GM12864 (cell line): ENCODE measurements around the gene SPECC1L.
"Not testable (repeated sequence)": the region's sequence is repeated elsewhere in the genome, so short reads cannot be mapped to it uniquely, and the experiment has no call there.

ENCODE experiments used
- DNase-seq: peaks from one replicate; pipeline ENCODE4 v3.0.0-alpha.2; 2011; ENCODE audit warnings: low read depth
- H3K4me3 ChIP-seq: 2 replicates; pipeline ENCODE4 v1.5.1; 2011; ENCODE audit warnings: mild to moderate bottlenecking, low read depth, low read length, control low read depth
- CTCF ChIP-seq: IDR thresholded peaks from 2 replicates; pipeline ENCODE4 v1.5.1; 2011; ENCODE audit warnings: low read depth, mild to moderate bottlenecking, moderate library complexity, low read length, control low read depth, inconsistent platforms; ENCODE audit errors: missing control alignments

Gene SPECC1L

GRCh38 chr22:24240381-24240780, 30.2 kb upstream of the SPECC1L start:
- no peak for DNase-seq
- TF ChIP-seq CTCF, result no peak
- H3K4me3 ChIP-seq, result no peak overlapping the region

- not testable (repeated sequence) for DNase-seq, H3K4me3 ChIP-seq
These were observed 29.5 kb upstream of the SPECC1L start for GRCh38 chr22:24240985-24241692.

GRCh38 chr22:24243417-24243816, 27.2 kb upstream of the SPECC1L start:
- H3K4me3 ChIP-seq, DNase-seq: not testable (repeated sequence)

- TF ChIP-seq CTCF, result no peak
- H3K4me3 ChIP-seq, result no peak overlapping the region
- DNase-seq, result no peak
These were observed 26.4 kb upstream of the SPECC1L start for GRCh38 chr22:24244144-24244787.

GRCh38 chr22:24245030-24245431, 25.6 kb upstream of the SPECC1L start, which contains the start of gene GGT5:
Gene GGT5, minus strand, starts transcription at chr22:24245082. Its CDS starts 357 bp downstream, at chr22:24244725.
- not testable (repeated sequence) for DNase-seq, H3K4me3 ChIP-seq

GRCh38 chr22:24245584-24246561, 24.8 kb upstream of the SPECC1L start:
- not testable (repeated sequence) for H3K4me3 ChIP-seq, DNase-seq

- no peak for DNase-seq
- no peak for TF ChIP-seq CTCF
- no peak overlapping the region for H3K4me3 ChIP-seq
These were observed 23.6 kb upstream of the SPECC1L start for GRCh38 chr22:24247011-24247507.

GRCh38 chr22:24247564-24248344, 22.9 kb upstream of the SPECC1L start:
- no peak overlapping the region for H3K4me3 ChIP-seq
- no peak for DNase-seq
- peak; percentile 65 for TF ChIP-seq CTCF

GRCh38 chr22:24248611-24249010, 22.0 kb upstream of the SPECC1L start:
- not testable (repeated sequence) for H3K4me3 ChIP-seq, DNase-seq

- H3K4me3 ChIP-seq, DNase-seq: not testable (repeated sequence)
These were observed 21.2 kb upstream of the SPECC1L start for GRCh38 chr22:24249413-24249812.

- not testable (repeated sequence) for H3K4me3 ChIP-seq, DNase-seq
These were observed 19.3 kb upstream of the SPECC1L start for GRCh38 chr22:24251286-24251685.

GRCh38 chr22:24253126-24253525, 17.5 kb upstream of the SPECC1L start:
- not testable (repeated sequence) for DNase-seq

More at GRCh38 chr22:24253126-24253525, 17.5 kb upstream of the SPECC1L start:
- H3K4me3 ChIP-seq, result not testable (repeated sequence)
